GM03348 (cell line): ENCODE results near the gene NIN.
"Not testable (repeated sequence)": the region's sequence is repeated elsewhere in the genome, so short reads cannot be mapped to it uniquely, and the experiment has no call there.

Source experiments
- DNase-seq: peaks from one replicate; pipeline ENCODE4 v3.0.0; 2012; ENCODE audit warnings: low spot score

Gene NIN

DNA sequence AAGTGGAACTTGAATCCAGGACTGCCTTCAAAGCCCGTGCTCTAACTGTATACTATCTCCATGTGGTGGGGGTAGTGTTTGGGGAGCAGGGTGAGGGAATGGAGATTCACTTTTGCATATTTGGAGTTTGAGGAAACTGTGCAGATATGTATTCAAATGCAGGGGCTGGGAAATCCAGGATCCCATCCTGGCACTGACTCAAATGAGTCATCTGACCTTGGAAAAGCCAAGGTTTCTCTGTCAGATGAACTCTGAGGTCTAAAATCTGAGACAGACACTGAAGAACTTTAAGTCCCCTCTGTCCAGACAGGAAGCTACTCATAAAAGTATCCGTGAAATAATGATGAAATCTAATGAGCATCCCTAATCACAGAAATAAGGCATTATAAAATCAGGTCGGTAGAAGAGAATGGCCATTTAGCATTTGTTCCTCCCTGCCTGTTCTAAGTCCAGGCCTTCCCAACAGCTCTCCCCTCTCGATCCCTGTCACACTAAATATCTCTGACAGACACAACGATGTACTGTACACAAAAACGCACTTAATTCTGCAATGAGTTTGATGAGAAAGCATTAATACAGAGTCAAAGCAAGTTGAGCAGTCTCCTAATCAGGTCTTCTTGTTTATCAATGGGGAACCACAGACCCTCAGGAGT lies 14.4 kb downstream of the NIN start:
- DNase-seq = peak; percentile 28

DNA sequence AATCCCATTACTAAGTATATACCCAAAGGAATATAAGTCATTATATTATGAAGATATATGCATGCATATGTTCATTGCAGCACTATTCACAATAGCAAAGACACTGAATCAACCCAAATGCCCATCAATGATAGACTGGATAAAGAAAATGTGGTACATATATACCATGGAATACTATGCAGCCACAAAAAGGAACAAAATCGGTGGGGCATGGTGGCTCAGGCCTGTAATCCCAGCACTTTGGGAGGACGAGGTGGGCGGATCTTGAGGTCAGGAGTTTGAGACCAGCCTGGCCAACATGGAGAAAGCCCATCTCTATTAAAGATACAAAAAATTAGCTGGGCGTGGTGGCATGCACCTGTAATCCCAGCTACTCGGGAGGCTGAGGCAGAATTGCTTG lies 15.4 kb downstream of the NIN start:
- not testable (repeated sequence) for DNase-seq

DNA sequence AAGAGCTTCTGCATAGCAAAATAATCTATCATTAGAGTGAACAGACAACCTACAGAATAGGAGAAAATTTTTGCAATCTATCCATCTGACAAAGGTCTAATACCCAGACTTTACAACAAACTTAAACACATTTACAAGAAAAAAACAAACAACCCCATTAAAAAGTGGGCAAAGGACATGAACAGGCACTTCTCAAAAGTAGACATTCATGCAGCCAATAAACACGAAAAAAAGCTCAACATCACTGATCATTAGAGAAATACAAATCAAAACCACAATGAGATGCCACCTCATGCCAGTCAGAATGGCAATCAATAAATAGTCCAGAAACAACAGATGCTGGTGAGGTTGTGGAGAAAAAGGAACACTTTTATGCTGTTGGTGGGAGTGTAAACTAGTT lies 15.9 kb downstream of the NIN start:
- DNase-seq = not testable (repeated sequence)

DNA sequence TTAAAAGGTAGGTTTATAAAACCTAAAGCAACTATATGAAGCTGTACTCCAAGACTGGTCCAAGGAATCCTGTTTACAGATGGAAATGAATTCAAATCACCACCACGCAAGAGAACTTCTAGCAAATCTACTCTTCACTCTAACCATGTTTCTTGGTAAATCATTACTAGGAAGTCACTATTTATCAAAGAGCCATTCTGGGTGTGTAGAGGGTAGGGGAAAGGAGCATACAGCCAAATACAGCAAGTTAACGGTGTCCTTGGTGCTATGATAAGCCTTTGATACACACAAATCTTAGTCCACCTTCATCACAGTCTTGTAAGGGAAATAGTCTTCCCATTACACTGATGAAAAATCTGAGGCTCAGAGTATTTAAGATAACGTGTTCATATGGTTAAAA lies 16.8 kb downstream of the NIN start:
- no peak for DNase-seq

DNA sequence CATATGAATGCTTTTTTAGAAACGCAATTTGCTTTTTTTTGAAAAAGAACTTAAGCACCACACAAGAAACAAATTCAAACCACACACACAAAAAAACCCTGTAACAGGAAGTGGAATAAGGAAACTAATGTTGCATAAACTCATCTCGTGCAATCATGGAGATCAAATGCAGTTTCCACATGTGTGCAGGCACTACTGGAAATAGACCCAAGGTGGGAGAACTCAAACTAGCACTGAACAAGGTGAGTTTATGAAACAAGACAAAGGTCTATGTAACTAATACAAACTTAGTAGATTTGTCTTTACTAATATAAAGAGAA lies 17.5 kb downstream of the NIN start:
- DNase-seq = no peak

DNA sequence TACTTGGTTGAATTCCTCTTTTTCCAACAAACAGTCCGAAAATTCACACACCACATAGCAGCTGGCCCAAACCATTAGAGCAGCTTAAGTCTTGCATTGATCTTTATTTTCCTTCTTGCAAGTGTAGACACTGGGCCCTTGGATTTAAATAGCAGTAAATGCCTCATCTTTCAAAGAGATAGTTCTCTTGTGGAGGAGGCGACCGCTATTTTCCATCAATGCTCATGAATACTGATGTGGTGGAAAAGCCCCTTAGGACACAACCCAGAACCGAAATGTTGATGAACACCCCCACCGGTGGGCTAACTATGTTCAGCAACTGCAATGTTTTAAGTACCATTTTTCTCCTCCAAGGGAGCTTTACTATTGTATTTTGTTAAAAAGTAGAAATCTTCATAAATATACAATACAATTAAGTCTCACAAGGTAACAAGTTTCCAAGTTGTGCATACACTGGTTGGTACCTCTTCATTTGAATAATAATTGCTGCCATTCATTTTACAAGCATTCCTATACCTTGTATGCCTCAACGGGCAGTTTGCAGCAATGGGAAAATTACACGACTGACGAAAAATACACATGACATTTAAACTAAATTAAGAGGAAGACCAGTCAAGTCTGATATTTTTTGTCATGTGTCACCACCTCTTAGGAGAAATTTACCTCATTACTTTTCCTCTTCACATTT lies 18.0 kb downstream of the NIN start:
- no peak for DNase-seq

DNA sequence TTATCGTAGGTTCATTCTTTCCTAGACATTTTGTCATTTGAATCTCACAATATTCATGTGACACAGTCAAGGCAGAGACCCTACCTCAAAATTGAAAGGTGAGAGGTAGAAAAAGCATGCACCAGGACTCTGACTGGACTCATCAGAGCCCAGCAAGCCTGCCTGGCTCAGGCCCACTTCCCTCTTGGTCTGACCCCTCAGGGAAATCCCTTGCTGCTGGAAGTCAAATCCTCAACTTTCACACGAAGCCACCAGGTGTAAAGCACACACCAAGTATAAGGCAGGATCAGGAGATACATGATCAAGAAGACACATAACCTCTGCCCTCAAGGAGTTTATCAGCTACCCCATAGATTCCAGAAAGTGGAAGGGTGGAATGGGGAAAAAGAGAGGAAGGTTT lies 18.8 kb downstream of the NIN start:
- no peak for DNase-seq

DNA sequence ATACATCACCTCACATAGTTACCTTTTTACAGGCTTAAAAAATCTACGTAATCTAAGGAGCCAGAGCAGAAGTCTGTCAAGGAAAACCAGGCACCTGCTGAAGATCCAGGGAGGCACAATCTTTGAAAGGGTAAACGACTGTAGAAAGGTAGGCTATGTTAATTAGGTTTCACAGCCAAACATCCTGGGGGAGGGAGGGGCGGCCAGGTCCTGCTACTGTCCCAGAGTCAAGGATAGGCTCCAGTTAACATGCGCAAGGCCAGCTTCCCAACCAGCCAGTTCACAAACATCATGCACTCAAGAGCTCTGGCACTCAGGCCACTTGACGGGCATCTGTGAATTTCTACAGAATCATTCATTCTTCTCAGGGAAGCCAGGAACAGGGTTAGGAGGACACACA lies 22.9 kb downstream of the NIN start:
- DNase-seq = no peak

DNA sequence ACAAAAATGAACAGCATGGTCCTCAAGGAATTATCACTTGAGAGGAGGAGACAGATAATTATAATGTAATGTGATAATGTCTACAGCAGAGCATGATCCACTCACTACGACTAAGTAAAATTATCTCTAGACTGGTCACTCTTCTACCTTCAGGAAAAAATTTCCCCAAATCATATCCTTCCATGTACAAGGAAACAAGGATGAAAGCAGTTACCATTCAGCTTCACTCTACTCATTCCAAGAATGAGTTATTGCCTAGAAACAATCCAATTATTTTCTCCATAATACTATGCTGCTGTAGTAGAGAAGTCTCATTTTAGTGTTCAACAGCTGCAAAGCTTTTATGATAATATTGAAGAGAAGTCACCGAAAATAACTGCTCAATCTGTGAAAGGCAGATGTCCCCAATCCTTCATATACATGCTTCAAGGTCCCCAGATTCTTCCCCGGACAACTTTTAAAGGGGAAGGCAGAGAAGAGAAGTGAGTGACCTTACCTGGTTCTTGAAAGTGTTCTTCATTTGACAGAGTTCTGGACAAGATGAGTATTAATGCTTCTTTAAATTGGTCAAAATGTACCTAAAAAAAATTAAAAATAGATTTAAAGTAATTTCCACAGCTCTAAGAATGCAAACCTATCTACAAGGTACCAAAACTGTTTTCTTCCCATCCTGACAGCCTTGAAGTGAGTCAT lies 24.6 kb downstream of the NIN start:
- DNase-seq = peak; percentile 30

DNA sequence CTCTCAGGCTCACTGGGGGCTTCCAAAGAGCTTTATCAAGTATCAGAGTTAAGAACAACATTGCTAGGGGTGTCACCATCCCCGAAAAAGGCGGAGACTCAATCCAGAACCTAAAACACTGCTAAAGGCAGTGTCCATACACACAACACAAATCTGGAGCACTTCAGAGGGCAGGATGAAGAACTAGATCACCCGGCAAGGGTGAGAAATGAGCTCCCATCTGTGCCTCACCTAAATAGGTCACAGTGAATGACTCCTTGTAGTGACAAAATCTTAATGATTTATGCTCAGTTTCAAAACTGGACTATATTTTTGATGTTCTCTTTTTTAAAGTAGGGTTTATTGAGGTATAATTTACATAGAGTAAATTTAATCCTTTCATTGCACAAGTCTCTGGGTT lies 25.6 kb downstream of the NIN start:
- DNase-seq = no peak

DNA sequence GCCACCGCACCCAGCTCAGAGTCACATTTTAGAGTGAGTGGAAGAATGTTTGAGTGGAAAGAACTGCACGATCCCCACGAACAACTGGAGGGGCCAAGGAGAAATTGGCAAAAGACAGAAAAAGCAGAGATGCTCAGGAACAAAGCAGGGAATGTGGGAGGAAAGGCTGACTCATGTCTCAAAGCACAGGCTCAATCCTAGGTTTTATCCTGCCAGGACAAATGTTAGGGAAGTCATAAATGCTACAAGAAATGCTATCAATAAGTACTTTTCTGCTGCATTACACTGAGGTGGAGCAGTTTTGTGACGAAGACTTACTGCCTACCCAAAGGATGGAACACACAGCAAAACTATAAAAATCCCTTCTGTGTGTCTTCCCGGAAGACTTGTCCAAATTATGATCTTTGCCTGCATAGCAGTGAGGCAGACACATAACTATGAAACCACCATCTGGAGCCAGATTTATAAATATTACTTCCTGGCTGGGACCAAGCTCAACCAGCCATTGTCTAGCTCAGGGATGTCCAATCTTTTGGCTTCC lies 26.7 kb downstream of the NIN start:
- peak; percentile 78 for DNase-seq

DNA sequence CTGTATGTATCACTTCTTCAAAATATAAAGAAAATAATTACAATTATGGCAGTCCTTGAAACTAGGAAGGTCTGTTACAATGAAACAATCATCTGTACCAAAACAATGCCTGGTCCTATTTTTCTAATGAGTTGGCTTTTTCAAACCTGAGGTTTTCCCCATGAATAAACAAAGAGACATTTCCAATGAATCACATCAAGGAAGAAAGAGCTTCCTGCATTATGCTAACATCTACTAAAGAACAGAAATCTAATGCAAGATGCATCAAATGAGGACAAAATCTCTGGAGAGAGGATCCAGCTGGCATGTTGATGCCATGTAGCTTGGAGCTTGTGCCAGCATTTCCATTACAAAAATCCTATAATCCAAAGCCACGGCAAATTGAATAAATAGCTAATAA lies 29.3 kb downstream of the NIN start:
- DNase-seq = peak; percentile 35

DNA sequence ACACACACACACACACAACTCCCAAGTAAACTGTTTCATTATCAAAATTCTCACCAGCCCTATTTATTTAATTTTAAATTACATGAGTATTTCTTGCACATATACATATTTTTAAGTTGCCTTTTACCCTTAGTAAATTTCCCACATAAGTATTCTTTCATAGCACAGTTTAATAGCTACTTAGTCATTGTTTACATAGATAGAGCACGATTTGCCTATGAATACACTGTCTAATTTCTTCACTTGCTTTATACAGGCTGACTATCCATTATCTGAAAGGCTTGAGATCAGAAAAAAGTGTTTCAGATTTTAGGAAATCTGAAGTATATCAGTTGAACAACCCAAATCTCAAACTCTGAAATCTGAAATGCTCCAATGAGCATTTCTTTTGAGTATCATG lies 30.9 kb downstream of the NIN start:
- no peak for DNase-seq

DNA sequence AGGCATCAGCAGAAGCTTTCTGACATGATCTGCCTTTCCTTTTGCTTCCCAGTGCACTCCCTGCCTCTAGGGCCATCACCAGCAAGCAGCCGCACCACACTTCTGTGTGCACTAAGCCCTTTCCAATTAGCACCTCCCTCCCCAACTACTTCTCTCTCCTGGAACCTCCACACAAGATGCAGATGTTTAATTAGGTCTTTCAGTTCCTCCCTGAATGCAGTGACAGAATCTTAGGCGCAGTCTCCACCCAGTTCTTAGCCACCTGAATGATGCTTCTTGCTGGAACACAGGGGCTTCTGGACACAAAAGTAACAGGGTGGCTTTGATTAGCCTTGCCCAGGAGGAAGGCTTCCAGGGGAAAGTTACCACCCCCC lies 32.9 kb downstream of the NIN start:
- no peak for DNase-seq

DNA sequence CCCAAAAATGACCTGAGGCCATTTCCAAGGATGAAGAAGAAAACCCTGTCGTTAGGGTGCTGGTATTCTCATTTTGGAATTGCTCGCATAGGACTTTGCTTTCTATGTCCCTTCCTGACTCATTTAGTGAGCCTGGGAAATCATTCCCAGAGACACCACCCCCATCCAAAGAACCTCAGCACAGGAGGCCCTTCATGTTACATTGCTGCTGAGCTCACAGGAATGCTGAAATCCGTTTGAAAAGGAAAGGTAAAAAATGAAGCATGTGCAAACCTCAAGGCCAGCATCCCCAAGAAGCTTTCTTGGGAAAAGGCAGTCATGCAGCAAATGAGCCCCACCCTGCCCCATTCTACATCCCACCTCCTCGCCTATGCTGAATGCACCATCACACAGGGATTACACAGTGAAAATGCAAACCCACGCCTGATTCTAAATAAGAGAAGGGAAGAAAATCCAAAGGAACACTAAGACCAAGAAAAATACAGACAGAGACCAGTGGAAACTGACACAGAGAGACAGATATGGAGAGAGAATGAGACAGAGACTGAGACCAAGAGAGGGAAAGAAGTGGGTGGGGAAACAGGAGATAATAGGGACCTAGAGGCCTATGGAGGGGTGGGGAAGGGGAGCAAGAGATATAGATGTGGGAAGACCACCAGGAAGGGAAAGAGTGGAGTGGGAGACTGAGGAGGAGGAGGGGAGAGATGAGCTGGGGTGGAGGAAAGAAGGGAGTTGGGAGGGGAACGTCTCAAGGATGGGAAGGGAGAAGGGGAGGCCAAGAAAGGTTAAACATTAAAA lies 33.5 kb downstream of the NIN start:
- no peak for DNase-seq

DNA sequence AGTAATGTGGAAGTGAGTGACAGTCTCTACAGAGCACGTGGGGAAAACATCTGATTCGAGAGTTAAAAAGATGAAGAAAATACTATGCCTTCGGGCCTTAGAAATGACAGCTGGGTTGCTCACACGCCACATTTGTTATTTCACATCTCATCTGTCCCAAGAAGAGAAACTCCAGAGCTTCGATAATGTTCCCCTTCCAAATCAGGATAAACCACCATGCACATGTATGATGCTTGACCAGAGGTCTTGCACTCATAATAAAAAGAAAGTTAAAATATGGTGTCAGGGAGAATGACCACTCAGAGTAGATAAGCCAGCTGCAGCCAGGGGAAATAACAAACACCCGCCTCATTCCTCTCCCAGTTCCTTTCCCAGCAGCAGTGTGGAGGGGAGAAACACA lies 34.6 kb downstream of the NIN start:
- no peak for DNase-seq

DNA sequence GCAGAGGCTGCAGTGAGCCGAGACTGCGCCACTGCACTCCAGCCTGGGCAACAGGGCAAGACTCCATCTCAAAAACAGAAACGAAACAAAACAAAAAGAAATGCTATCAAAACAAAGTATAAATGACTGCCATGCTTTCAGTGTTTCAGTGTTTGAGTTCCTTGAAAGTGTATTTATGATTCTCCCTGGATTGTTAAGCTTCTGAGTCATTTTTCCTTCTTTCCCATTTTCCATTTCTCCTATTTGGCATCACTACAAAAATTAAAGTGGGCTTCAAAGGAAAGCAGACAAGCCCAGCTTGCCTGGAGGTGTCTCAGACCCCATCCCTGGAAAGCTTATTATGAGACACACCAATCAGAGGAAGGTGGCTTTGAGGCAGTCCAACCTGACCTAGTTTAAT lies 35.1 kb downstream of the NIN start:
- no peak for DNase-seq

DNA sequence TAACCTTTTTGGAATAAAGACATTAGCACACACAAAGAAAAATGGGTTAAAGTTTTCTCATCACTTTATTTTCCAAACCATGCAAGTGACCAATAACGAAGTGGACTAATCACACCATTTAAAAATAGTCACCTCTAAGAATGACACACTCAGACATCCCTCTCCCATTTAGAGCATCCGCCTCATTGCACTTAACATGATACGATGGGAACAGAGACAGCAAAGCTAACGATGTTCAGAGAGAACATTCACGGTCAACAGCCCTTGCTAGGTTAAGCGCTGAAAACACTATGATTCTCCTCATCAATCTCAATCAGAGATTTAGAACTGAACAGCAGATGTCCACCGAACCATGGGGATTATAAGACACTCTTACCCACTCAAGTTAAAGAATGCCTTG lies 35.8 kb downstream of the NIN start:
- no peak for DNase-seq

DNA sequence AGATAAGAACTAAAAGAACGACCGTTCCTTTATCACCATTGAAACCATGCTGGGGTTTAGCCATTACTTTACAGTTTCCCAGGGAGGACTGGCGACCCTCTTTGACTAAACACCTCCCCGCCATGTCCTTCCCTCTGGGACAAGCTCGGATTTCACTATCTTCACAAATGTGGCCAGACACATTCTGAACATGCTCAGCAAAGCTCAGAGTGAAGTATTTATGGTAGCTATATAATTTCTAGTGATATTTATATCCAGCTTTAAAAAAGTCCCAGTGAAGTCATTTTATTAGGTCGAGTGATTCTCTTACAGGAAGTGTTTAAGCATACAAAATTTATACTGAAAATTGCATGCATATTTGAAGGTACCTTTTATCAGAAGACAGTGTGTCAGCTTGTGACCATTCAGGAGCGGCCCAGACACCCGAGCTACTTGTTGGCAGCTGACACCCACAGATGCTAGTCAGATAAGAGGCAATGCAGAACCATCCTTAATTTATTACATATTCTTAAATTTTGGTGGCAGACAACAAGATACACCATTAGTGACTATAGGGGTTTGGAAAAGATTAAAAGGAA lies 36.8 kb downstream of the NIN start:
- DNase-seq = no peak

DNA sequence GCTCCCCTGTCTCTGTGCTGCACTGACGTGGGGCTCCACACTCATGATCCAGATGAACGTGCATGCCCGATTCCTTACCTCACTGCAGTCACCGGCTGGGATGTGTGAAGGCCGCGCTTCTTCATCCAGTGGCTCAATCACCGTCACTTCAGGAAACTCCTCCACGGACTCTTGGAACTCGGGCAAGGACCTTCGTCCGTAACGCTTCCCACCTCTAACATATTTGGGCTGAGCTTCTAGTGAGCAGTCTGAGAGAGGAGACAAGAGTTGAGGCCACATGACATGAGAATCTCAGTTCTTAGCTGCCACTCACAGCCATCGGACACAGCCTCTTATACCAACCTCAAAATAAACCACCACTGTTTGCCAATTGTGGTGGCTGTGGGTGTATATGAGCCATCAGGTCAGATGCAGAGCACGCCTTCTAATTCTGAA lies 38.3 kb downstream of the NIN start:
- no peak for DNase-seq

DNA sequence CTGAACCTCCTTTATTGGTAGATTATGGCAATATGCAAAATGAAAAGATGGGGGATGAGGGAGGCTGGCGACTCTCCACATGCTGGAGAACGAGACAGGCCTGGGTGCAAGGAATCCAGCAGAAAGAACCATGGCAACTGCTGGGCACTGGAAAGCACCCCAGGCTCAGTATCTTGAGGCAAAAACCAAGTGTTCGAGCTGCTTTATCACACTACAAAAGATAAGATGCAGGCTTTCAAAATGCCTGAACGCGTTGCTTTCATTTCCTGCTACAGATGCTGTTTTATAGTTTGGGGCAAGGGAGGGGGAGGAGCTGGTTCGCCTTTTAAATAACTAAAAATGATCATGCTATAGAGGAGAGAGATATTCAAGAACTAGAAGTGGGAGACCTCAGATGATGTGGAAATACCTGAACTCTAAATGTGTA lies 38.9 kb downstream of the NIN start:
- DNase-seq = no peak

DNA sequence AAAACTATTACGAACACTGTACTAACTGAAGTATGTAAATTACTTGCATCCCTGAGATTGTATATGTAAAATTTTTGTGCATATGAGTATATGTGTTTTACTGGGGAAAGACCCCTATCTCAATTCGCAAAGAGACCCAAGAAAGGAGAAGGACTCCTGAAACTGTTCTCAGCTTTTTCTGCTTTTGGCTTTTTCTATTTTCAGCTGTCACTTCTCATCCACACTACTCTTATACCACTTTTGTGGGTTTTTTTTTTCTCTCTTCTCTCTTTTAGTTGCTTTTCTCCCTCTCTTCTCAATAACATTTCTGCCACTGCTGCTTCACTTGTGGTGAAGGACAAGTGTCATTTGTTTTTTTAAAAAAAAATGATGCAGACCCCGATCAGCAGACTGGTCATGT lies 39.8 kb downstream of the NIN start:
- DNase-seq = no peak
